Measurements from ENCODE around the gene GGACT. TPM values are rescaled to one million over a fixed set of nuclear protein-coding genes. Genes with fewer than 3 reads are reported as not detected.

The GGACT gene
- total RNA-seq, 2 donors from 2014 or later = 6.7 to 10.0 TPM

GRCh38 chr13:100503622-100504021 lies 85.0 kb downstream of the GGACT start:
- no peak overlapping the region for H3K4me3 ChIP-seq
- no peaks in the 10 kb centered on the region for H3K27me3 ChIP-seq
- H3K9me3 ChIP-seq = no peaks in the 10 kb centered on the region
- H3K36me3 ChIP-seq = no peaks in the 10 kb centered on the region
- intact Hi-C loops (cut with DNase I) = no loop called here
- TF ChIP-seq CTCF (IDR thresholded peaks at IDR 0.05) = no peak
- H3K4me1 ChIP-seq = no peaks in the 10 kb centered on the region
- H3K9ac ChIP-seq (ENCODE audit: low read depth in 2 of 2, low read length in 2 of 2) = no peak overlapping the region
- no peak for DNase-seq
- no peak overlapping the region for H3K27ac ChIP-seq

- Histone ChIP-seq H3K4me1 (no peaks in the 10 kb centered on the region), H3K9me3 (no peaks in the 10 kb centered on the region), H3K27me3 (no peaks in the 10 kb centered on the region), H3K36me3 (no peaks in the 10 kb centered on the region), H3K9ac (ENCODE audit: low read depth in 2 of 2, low read length in 2 of 2) (no peak overlapping the region), H3K4me3 (no peak overlapping the region), H3K27ac (no peak overlapping the region)
- no peak for TF ChIP-seq CTCF (IDR thresholded peaks at IDR 0.05)
- no peak for DNase-seq
- intact Hi-C loops (cut with DNase I) = no loop called here
These were observed 86.1 kb downstream of the GGACT start for GRCh38 chr13:100502446-100502845.

GRCh38 chr13:100497389-100497788 lies 91.2 kb downstream of the GGACT start:
- no peak for DNase-seq
- intact Hi-C loops (cut with DNase I) = no loop called here
- Histone ChIP-seq H3K36me3 (no peaks in the 10 kb centered on the region), H3K9me3 (no peaks in the 10 kb centered on the region), H3K4me1 (no peaks in the 10 kb centered on the region), H3K9ac (ENCODE audit: low read depth in 2 of 2, low read length in 2 of 2) (no peak overlapping the region), H3K4me3 (no peak overlapping the region), H3K27me3 (no peaks in the 10 kb centered on the region), H3K27ac (no peak overlapping the region)
- no peak for TF ChIP-seq CTCF (IDR thresholded peaks at IDR 0.05)

- TF ChIP-seq CTCF (IDR thresholded peaks at IDR 0.05) = no peak
- Histone ChIP-seq H3K4me1 (no peaks in the 10 kb centered on the region), H3K4me3 (no peak overlapping the region), H3K27me3 (no peaks in the 10 kb centered on the region), H3K36me3 (no peaks in the 10 kb centered on the region), H3K9ac (ENCODE audit: low read depth in 2 of 2, low read length in 2 of 2) (no peak overlapping the region), H3K9me3 (no peaks in the 10 kb centered on the region), H3K27ac (no peak overlapping the region)
- intact Hi-C loops (cut with DNase I) = no loop called here
- DNase-seq = no peak
These were observed 93.1 kb downstream of the GGACT start for GRCh38 chr13:100495455-100495854.

- Histone ChIP-seq H3K36me3 (no peaks in the 10 kb centered on the region), H3K4me3 (no peak overlapping the region), H3K27ac (no peak overlapping the region), H3K27me3 (no peaks in the 10 kb centered on the region), H3K9ac (ENCODE audit: low read depth in 2 of 2, low read length in 2 of 2) (no peak overlapping the region), H3K9me3 (no peaks in the 10 kb centered on the region), H3K4me1 (no peaks in the 10 kb centered on the region)
- intact Hi-C loops (cut with DNase I) = no loop called here
- no peak for TF ChIP-seq CTCF (IDR thresholded peaks at IDR 0.05)
- DNase-seq = no peak
These were observed 95.2 kb downstream of the GGACT start for GRCh38 chr13:100493418-100493817.
